ENCODE data around the gene ARID2. TPM values are rescaled to one million over a fixed set of nuclear protein-coding genes. Genes with fewer than 3 reads are reported as not detected.

ARID2 gene
- total RNA-seq, 1 donor from 2014 or later: 45.5 TPM

DNA sequence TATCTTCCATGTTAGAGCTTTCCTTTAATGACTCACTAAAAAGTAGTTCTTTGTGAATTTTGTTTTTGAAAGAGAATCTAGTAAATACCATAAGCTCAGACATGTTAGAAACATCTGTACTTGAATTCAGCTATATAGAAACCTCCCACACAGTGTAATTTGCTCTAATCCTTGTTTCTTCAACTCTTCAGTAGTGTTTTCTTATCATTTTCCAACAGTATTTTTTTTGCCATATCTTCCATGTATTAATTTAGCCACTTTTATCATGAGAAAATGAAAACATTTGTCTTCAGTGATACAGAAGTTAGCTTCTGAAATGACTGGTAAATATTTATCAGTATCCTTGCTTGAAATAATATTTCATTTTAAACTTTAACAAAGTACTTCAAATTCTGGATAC, 73.6 kb downstream of the ARID2 start:
- peaks cover 7% of the 10 kb centered on the region for H3K4me1 Mint-ChIP-seq (ENCODE audit: low read depth, unreplicated experiment)
- no peak overlapping the region for H3K4me3 Mint-ChIP-seq (ENCODE audit: unreplicated experiment)
- peaks cover 2% of the 10 kb centered on the region for H3K27me3 Mint-ChIP-seq (ENCODE audit: unreplicated experiment)
- H3K9me3 Mint-ChIP-seq (ENCODE audit: unreplicated experiment): no peaks in the 10 kb centered on the region
- TF ChIP-seq, protein P1, sequence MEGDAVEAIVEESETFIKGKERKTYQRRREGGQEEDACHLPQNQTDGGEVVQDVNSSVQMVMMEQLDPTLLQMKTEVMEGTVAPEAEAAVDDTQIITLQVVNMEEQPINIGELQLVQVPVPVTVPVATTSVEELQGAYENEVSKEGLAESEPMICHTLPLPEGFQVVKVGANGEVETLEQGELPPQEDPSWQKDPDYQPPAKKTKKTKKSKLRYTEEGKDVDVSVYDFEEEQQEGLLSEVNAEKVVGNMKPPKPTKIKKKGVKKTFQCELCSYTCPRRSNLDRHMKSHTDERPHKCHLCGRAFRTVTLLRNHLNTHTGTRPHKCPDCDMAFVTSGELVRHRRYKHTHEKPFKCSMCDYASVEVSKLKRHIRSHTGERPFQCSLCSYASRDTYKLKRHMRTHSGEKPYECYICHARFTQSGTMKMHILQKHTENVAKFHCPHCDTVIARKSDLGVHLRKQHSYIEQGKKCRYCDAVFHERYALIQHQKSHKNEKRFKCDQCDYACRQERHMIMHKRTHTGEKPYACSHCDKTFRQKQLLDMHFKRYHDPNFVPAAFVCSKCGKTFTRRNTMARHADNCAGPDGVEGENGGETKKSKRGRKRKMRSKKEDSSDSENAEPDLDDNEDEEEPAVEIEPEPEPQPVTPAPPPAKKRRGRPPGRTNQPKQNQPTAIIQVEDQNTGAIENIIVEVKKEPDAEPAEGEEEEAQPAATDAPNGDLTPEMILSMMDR (IDR thresholded peaks at IDR 0.05; ENCODE audit: partially characterized antibody, unreplicated experiment): no peak
- H3K36me3 Mint-ChIP-seq (ENCODE audit: unreplicated experiment): peaks cover 4% of the 10 kb centered on the region
- DNase-seq: no peak
- H3K27ac Mint-ChIP-seq (ENCODE audit: unreplicated experiment): no peak overlapping the region

DNA sequence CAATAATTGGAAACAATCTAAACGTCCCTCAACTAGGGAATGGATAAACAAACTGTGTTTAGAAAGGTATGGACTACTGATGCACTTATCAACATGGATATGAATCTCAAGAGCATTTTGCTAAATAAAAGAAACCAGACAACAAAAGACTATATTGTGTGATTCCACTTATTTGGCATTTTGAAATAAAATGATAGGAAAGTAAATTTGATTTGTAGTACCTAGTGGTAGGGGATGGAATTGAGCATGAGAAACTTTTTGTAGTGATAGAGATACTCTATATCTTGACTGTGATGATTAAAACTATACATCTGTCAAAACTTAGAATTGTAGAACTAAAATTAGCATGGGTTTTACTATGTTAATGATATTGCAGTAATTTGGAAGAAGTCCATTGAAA, 87.1 kb downstream of the ARID2 start:
- no peaks in the 10 kb centered on the region for H3K27me3 Mint-ChIP-seq (ENCODE audit: unreplicated experiment)
- H3K4me1 Mint-ChIP-seq (ENCODE audit: low read depth, unreplicated experiment): no peaks in the 10 kb centered on the region
- TF ChIP-seq, protein P1 (IDR thresholded peaks at IDR 0.05; ENCODE audit: partially characterized antibody, unreplicated experiment): peak; percentile 20
- no peaks in the 10 kb centered on the region for H3K9me3 Mint-ChIP-seq (ENCODE audit: unreplicated experiment)
- H3K27ac Mint-ChIP-seq (ENCODE audit: unreplicated experiment): no peak overlapping the region
- no peak overlapping the region for H3K4me3 Mint-ChIP-seq (ENCODE audit: unreplicated experiment)
- no peaks in the 10 kb centered on the region for H3K36me3 Mint-ChIP-seq (ENCODE audit: unreplicated experiment)
- DNase-seq: no peak

DNA sequence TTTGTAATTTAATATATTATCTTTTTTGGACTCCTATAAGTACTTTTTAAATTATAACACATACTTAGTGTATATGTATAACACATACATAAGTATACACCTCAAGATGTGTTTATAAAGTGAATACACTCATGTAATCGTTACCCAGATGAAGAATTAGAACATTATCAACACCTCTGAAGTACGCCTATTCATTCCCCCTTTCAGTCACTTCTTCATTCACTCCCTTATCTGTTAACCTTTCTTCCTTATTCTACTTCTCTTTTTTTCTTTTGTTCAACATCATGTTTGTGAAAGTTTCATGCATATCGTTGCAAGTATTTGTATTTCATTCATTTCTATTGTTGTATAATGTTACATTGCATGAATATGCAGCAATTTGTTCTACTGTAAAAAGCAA, 98.5 kb downstream of the ARID2 start:
- H3K36me3 Mint-ChIP-seq (ENCODE audit: unreplicated experiment): peaks cover 8% of the 10 kb centered on the region
- DNase-seq: no peak
- no peaks in the 10 kb centered on the region for H3K4me1 Mint-ChIP-seq (ENCODE audit: low read depth, unreplicated experiment)
- H3K9me3 Mint-ChIP-seq (ENCODE audit: unreplicated experiment): no peaks in the 10 kb centered on the region
- no peak overlapping the region for H3K27ac Mint-ChIP-seq (ENCODE audit: unreplicated experiment)
- H3K4me3 Mint-ChIP-seq (ENCODE audit: unreplicated experiment): no peak overlapping the region
- TF ChIP-seq, protein P1 (IDR thresholded peaks at IDR 0.05; ENCODE audit: partially characterized antibody, unreplicated experiment): no peak
- peaks cover 6% of the 10 kb centered on the region for H3K27me3 Mint-ChIP-seq (ENCODE audit: unreplicated experiment)

DNA sequence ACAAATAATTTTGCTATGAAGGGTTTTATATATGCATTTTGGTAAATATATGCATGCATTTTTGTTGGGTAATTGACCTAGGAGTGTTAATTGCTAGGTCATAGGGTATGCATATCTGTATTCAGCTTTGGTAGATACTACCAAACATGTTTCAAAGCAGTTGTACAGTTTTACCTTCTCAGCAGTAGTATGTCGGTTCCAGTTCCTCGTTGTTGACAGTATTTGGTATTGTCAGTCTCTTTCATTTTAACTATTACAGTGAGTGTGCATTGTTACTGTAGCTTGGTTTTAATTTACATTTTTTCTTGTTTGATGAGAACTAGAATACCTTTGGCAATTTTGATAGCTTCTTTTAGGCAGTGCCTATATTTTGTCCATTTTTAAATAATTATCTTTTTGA, 98.9 kb downstream of the ARID2 start:
- DNase-seq: no peak
- Mint-ChIP-seq H3K4me1 (ENCODE audit: low read depth, unreplicated experiment) (no peaks in the 10 kb centered on the region), H3K27ac (ENCODE audit: unreplicated experiment) (no peak overlapping the region), H3K9me3 (ENCODE audit: unreplicated experiment) (no peaks in the 10 kb centered on the region), H3K27me3 (ENCODE audit: unreplicated experiment) (peaks cover 4% of the 10 kb centered on the region), H3K4me3 (ENCODE audit: unreplicated experiment) (no peak overlapping the region), H3K36me3 (ENCODE audit: unreplicated experiment) (peaks cover 8% of the 10 kb centered on the region)
- TF ChIP-seq, protein P1 (IDR thresholded peaks at IDR 0.05; ENCODE audit: partially characterized antibody, unreplicated experiment): no peak

DNA sequence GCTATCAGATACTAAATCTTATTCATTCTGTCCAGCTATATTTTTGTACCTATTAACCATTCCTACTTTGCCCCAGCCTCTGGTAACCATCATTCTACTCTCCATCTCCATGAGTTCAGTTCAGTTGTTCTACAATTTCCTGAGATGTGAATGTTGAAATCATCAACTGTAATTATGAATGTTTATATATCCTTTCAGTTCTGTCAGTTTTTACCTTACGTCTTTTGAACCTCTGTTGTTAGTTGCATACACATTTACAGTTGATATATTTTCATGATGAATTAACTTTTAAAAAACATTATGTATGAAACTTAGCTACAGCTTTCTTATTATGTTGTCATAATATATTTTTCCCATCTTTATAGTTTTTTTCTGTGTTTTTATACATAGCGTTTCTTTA, 102.1 kb downstream of the ARID2 start:
- peaks cover 14% of the 10 kb centered on the region for H3K36me3 Mint-ChIP-seq (ENCODE audit: unreplicated experiment)
- no peaks in the 10 kb centered on the region for H3K9me3 Mint-ChIP-seq (ENCODE audit: unreplicated experiment)
- H3K4me3 Mint-ChIP-seq (ENCODE audit: unreplicated experiment): no peak overlapping the region
- no peak overlapping the region for H3K27ac Mint-ChIP-seq (ENCODE audit: unreplicated experiment)
- DNase-seq: no peak
- no peaks in the 10 kb centered on the region for H3K4me1 Mint-ChIP-seq (ENCODE audit: low read depth, unreplicated experiment)
- TF ChIP-seq, protein P1 (IDR thresholded peaks at IDR 0.05; ENCODE audit: partially characterized antibody, unreplicated experiment): no peak
- H3K27me3 Mint-ChIP-seq (ENCODE audit: unreplicated experiment): no peaks in the 10 kb centered on the region

Measured in glutamatergic neuron (in vitro differentiated cells).